GM18951 (cell line): ENCODE results near the gene MDGA2.

Experiments
- POLR2A ChIP-seq: IDR thresholded peaks from 4 replicates; pipeline ENCODE4 v1.6.1; 2011; ENCODE audit warnings: mild to moderate bottlenecking; ENCODE audit not compliant: insufficient read length, insufficient read depth; ENCODE audit errors: extremely low read depth
- in situ Hi-C: fragments of 300-500 bp; cut with MboI; formaldehyde crosslinking; loops from one replicate; pipeline ENCODE4 v1.12.0; 2022; ENCODE audit warnings: low sequenced_read_pairs, mixed read lengths, inconsistent platforms; ENCODE audit not compliant: unreplicated experiment

Gene MDGA2

DNA sequence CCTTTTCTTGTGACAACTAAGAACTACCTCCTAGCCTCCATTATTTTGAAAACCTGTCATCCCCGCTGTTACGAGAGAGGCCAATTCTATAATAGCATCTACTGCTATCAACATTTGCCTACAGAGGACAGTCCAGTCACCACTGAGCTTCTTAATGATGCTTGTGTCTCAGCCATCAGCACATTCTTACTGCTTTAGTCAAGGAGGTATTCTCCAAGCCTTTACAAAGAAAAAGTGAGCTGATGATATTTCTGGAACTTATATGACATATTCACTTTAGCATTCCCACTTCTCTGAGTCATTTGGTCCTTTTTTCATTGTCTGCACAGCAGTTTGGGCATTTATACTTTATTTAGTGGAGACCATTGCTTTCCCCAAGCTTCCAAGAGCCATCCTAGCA, 526.1 kb downstream of the MDGA2 start:
- no peak for TF ChIP-seq POLR2A
- in situ Hi-C loops: no loop called here

- in situ Hi-C loops: no loop called here
- TF ChIP-seq POLR2A: no peak
These were observed 526.7 kb downstream of the MDGA2 start for GRCh38 chr14:47148686-47149085.

DNA sequence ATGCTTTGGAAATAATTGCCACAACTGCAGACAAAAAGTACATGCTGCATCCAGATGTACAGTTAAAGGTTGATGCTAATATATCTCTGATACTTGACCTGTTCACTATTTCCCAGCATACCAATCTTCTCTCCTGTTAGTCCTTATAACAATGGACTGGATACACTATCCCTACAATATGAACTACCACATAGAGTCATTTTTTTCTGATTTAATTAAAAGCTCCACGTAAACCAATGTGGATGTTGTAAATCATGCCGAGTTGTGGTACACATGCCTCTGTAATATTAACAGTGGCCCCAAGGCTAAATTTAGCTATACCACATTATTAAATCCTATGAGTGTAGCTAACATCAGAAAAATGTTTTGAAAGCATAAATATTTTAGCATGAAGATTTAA, 554.8 kb downstream of the MDGA2 start:
- no peak for TF ChIP-seq POLR2A
- in situ Hi-C loops: no loop called here

DNA sequence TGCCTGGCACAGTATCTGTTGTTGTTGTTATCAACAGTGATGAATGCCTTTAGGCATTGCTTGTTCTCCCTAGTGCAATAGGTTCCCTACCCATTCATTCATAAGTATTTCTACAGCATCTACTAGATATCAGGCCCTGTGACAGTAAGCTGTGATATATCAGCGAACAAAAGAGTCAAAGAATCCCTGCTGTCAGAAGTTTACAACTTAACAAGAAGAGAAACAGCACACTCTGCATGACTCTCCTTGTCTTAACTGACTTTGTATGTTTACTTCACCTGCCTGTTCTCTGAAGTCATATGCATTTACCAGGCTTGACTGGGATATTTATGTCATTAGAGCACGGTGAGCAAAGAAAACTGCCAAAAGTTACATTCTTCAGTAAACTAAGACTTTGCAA, 571.6 kb downstream of the MDGA2 start:
- in situ Hi-C loops: no loop called here
- no peak for TF ChIP-seq POLR2A

DNA sequence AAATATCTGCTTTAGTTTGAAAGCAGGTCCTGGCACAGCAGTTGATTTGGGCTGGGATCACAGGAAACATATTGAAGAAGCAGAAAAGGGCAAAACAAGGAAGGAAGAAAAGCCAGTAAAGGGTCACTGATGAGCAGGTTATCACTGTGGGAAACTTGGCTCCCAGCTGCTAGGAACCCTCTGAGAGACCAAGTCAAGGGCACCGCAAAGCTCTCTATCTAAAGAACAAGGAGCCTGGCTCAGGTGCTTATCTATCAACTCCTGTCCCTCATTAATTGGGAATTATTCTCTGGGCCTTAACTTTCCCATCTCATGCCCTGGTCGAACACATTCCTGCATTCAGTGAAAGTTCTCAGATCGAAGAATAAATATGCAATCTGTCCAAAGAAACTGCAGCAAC, 572.9 kb downstream of the MDGA2 start:
- in situ Hi-C loops: no loop called here
- no peak for TF ChIP-seq POLR2A

- in situ Hi-C loops: no loop called here
- no peak for TF ChIP-seq POLR2A
These were observed 589.7 kb downstream of the MDGA2 start for GRCh38 chr14:47085678-47086077.

- in situ Hi-C loops: no loop called here
- TF ChIP-seq POLR2A: no peak
These were observed 610.1 kb downstream of the MDGA2 start for GRCh38 chr14:47065326-47065725.

GRCh38 chr14:47060050-47060449, 615.4 kb downstream of the MDGA2 start:
- no peak for TF ChIP-seq POLR2A

GRCh38 chr14:47057364-47057763, 618.0 kb downstream of the MDGA2 start:
- TF ChIP-seq POLR2A: no peak
- in situ Hi-C loops: no loop called here

More at GRCh38 chr14:47060050-47060449, 615.4 kb downstream of the MDGA2 start:
- in situ Hi-C loops: no loop called here

- no peak for TF ChIP-seq POLR2A
- in situ Hi-C loops: no loop called here
These were observed 630.6 kb downstream of the MDGA2 start for GRCh38 chr14:47044841-47045240.

GRCh38 chr14:47040550-47040949, 634.9 kb downstream of the MDGA2 start:
- in situ Hi-C loops: no loop called here
- no peak for TF ChIP-seq POLR2A

- TF ChIP-seq POLR2A: no peak
- in situ Hi-C loops: no loop called here
These were observed 636.1 kb downstream of the MDGA2 start for GRCh38 chr14:47039336-47039735.

GRCh38 chr14:47022721-47023120, 652.7 kb downstream of the MDGA2 start:
- in situ Hi-C loops: no loop called here

GRCh38 chr14:47020500-47020899, 654.9 kb downstream of the MDGA2 start:
- in situ Hi-C loops: no loop called here
- TF ChIP-seq POLR2A: no peak

More at GRCh38 chr14:47022721-47023120, 652.7 kb downstream of the MDGA2 start:
- no peak for TF ChIP-seq POLR2A

DNA sequence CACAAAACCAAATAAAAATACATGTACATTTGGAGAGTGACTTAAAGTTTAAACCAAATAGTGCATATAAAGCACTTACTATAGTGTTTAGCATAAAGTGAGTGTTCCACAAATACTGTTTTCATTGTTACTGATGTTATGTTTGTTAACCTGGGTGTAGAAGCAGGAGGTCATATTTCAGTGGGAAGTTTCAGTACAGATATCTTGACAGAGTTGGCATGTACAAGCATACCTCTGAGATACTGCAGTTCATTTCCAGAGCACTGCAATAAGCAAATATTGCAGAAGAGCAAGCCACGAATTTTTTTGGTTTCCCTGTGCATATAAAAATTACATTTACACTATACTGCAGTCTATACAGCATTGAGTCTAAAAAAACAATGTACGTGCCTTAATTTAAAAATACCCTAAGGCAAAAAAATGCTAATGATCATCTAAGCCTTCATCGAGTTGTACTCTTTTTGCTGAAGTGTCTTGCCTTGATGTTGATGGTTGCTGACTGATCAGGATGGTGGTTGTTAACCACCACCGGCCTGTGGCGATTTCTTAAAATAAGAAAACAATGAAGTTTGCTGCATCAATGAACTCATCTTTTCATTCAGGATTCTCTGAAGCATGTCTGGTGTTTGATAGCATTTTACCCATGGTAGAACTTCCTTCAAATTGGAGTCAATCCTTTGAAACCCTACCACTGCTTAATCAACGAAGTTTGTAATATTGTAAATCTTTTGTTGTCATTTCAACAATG, 662.7 kb downstream of the MDGA2 start:
- in situ Hi-C loops: no loop called here
- no peak for TF ChIP-seq POLR2A

DNA sequence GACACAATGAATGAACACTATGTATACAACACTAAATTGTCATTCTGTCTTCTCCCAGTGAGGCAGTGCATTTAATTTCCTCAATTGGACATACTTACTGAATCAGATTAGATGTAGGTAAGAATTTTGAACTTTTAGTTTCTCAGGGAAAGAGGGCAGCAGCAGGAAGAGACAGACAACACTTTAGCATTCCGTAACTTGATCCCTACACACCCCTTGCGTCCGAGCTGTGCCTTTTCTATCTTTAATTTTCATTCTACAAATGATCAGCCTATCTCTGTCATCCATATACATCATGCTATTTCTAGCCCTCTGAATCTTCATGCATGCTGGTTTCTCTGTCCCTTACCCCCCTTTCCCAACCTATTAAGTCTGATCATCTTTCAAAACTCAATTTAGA, 665.8 kb downstream of the MDGA2 start:
- in situ Hi-C loops: no loop called here
- no peak for TF ChIP-seq POLR2A
